NCI-H2171 (cell line): Measurements from ENCODE around the gene KRTAP10-11.
A peak's percentile ranks its signal among the peaks of the same experiment; 100 is the strongest.
"Not testable (repeated sequence)": the region's sequence is repeated elsewhere in the genome, so short reads cannot be mapped to it uniquely, and the experiment has no call there.

Experiments
- DNase-seq: peaks from one replicate; lab custom pipeline; 2025; lab: John Stamatoyannopoulos, UW

The KRTAP10-11 gene

GRCh38 chr21:44614961-44615391, 31.2 kb upstream of the KRTAP10-11 start:
- DNase-seq = no peak

GRCh38 chr21:44615466-44615865, 30.7 kb upstream of the KRTAP10-11 start:
- no peak for DNase-seq

GRCh38 chr21:44615911-44616590, 30.2 kb upstream of the KRTAP10-11 start:
- peak; percentile 80 for DNase-seq

- DNase-seq = no peak
These were observed 29.7 kb upstream of the KRTAP10-11 start for GRCh38 chr21:44616591-44616926.

GRCh38 chr21:44617071-44617501, 29.1 kb upstream of the KRTAP10-11 start:
- DNase-seq = peak; percentile 4

- no peak for DNase-seq
These were observed 27.7 kb upstream of the KRTAP10-11 start for GRCh38 chr21:44618504-44618903.

GRCh38 chr21:44618909-44619308, 27.3 kb upstream of the KRTAP10-11 start:
- DNase-seq = no peak

GRCh38 chr21:44619886-44620285, 26.3 kb upstream of the KRTAP10-11 start:
- DNase-seq = no peak

GRCh38 chr21:44623575-44623974, 22.6 kb upstream of the KRTAP10-11 start:
- no peak for DNase-seq

GRCh38 chr21:44625756-44626155, 20.5 kb upstream of the KRTAP10-11 start:
- DNase-seq = no peak

- no peak for DNase-seq
These were observed 20.0 kb upstream of the KRTAP10-11 start for GRCh38 chr21:44626262-44626661.

- DNase-seq = no peak
These were observed 19.5 kb upstream of the KRTAP10-11 start, which contains the start of gene KRTAP10-9 for GRCh38 chr21:44626673-44627143. TSS of gene KRTAP10-9 (plus strand) at chr21:44627093. CDS start at chr21:44627172, 79 bp downstream.

GRCh38 chr21:44627181-44627822, 18.9 kb upstream of the KRTAP10-11 start:
- not testable (repeated sequence) for DNase-seq

- DNase-seq = not testable (repeated sequence)
These were observed 18.4 kb upstream of the KRTAP10-11 start for GRCh38 chr21:44627831-44628233.

- no peak for DNase-seq
These were observed 17.4 kb upstream of the KRTAP10-11 start for GRCh38 chr21:44628707-44629391.

- DNase-seq = no peak
These were observed 15.8 kb upstream of the KRTAP10-11 start for GRCh38 chr21:44630440-44630839.

GRCh38 chr21:44632067-44632466, 14.1 kb upstream of the KRTAP10-11 start:
- no peak for DNase-seq

GRCh38 chr21:44636209-44637017, 9.8 kb upstream of the KRTAP10-11 start:
- no peak for DNase-seq

- no peak for DNase-seq
These were observed 9.0 kb upstream of the KRTAP10-11 start, which contains the start of gene KRTAP10-10 for GRCh38 chr21:44637018-44637850. TSS of gene KRTAP10-10 (plus strand) at chr21:44637356. CDS start at chr21:44637418, 62 bp downstream.

GRCh38 chr21:44637851-44638348, 8.3 kb upstream of the KRTAP10-11 start:
- not testable (repeated sequence) for DNase-seq
